HG02798 (cell line): Measurements from ENCODE around the gene RSPH3.
A peak's percentile ranks its signal among the peaks of the same experiment; 100 is the strongest.

ENCODE experiments used
- ATAC-seq: cut with Tn5 transposase; IDR thresholded peaks from one replicate; pipeline ENCODE4 v1.9.1; 2021; ENCODE audit warnings: mild to moderate bottlenecking; ENCODE audit not compliant: unreplicated experiment, poor library complexity

RSPH3 gene

GRCh38 chr6:158939255-158940159 lies 60.5 kb downstream of the RSPH3 start:
- ATAC-seq, result peak; percentile 37

DNA sequence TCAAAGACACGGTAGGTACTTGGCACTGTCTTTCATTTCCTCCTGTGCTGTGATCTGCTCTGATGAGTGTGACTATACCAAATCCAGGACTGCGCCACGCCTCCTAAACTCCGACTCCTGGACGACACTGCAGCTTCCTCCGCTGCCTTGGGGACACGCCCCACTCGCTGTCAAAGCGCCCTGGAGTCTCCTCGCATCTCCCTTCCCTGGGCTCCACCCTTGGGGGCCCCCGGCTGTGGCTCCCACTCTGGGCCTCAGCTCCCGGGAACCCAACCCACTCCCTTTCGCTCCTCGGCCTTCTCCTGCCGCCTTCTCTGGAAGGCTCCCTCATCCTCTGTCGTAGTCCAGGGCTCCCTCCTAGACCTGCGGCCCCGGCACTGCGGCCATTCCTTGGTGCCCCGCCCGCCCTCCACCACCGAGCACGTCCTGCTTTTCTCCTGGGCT lies 61.2 kb downstream of the RSPH3 start:
- peak; percentile 40 for ATAC-seq

- ATAC-seq, result no peak
Observed at GRCh38 chr6:158938220-158938619, 61.8 kb downstream of the RSPH3 start.

DNA sequence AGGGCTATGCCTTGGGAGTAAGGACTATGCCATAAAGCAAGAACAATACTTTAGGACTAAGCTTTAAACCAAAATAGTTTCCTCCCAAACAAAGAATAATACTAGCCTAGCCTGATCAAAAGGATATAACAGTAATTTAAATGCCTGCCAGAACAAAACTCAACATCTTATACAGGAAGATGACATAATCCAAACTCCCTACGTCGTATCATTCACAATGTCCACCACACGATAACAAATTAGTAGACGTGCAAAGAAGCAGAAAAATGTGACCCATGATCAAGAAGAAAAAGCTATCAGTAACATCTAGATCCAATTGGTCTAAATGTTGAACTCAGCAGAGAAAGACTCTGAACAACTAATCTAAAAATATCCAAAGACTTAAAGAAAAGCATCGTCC lies 65.8 kb downstream of the RSPH3 start:
- no peak for ATAC-seq

DNA sequence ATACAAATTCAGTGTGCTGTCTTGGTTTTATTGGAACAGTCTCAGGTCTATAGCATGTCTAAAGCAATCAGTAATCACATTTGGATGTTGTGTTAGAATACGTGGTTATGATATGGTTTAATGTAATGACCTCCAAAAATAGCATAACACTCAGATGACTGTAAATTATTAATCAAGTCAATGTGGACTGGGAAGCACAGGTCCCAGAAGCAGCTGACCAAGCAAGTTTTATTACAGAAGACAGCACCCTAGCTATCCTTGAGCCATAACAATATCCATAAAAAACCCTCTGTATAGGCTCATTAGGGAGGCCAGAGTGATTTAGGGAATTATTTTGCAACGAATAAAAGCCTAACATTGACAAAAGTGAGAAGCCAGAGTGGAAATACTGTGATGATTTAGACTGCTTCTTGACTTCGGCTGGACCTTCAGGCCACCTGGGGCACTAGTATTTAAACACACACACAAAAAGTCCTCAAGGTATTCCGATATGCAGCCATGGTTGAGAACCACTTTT lies 66.9 kb downstream of the RSPH3 start:
- no peak for ATAC-seq

GRCh38 chr6:158928068-158928467 lies 71.9 kb downstream of the RSPH3 start:
- ATAC-seq, result no peak

DNA sequence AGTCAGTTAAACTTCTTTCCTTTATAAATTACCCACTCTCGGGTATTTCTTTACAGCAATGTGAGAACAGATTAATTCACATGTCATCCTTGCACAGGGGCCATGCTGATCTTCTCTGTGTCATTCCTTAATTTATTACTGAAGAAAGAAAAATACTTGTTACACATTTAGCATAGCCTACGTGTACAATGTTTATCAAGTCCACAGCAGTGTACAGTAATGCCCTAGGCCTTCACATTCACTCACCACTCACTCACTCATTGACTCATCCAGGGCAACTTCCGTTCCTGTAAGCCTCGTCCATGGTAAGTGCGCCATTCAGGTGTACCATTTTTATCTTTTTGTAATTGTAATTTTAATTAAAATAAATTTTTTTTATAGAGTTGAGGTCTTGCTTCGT lies 73.6 kb downstream of the RSPH3 start:
- no peak for ATAC-seq

DNA sequence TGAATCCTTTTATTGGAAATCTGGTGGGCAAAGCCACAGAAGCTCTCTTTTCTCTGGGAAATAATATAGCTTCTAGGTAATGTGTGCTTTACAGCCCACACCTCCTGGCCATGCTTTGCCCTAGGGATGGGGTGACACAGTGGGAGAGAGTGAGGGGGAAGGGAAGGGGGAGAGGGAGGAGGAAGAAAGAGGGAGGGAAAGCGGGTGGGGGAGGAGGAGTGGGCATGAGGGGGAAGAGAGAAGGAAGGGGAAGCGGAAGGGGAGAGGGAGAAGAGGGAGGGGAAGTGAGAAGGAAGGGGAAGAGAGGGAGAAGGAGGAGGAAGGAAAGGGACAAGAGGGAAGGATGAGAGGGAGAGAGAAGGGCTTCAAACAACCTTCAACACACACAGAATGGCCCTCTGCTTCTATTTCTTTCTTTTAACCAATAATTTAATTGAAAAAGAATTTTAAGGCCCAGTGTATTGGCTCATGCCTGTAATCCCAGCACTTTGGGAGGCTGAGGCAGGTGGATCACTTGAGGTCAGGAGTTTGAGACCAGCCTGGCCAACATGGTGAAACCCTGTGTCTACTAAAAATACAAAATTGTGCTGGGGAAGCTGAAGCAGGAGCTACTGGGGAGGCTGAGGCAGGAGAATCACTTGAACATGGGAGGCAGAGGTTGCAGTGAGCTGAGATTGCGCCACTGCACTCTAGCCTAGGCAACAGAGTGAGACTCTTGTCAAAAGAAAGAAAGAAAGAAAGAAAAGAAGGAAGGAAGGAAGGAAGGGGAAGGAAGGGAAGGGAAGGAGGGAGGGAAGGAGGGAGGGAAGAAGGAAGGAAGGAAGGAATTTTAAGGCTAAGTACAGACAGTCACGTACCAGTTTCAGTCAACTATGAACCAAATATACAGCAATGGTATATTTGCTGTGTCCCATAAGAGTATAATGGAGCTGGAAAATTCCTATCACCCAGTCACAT lies 75.2 kb downstream of the RSPH3 start:
- ATAC-seq, result no peak

DNA sequence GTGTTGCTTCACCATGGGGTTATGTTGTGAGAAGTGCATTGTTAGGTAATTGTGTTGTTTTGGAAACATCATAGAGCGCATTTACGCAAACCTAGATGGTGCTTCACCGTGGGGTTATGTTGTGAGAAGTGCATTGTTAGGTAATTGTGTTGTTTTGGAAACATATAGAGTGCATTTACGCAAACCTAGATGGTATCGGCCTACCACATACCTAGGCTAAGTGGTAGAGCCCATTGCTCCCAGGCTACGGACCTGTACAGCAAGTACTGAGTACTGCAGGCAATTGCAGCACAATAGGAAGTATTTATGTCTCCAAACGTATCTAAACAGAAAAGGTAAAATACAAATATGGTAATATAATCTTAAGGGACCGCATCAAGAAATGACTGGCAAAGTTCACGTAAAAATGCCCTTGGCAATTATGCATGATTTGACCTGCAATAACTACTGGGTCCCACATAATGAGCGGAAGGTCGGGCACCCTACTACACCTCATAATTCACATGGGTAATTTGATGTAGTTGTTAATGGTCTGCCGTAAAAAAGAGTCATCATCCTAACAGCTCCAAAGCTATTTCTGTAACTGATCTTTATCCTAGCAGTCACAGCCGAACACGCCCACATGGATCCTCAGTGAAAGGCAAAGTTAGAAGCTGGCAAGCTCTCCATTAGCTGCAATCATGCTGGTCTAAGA lies 76.0 kb downstream of the RSPH3 start:
- ATAC-seq, result no peak
